KMS-11 (cell line): ENCODE results near the gene THOP1.

Experiments used
- H2AFZ ChIP-seq: fragments of 200-600 bp; sonication (generic); 2 replicates; pipeline ENCODE4 v1.6.1; 2016; ENCODE audit warnings: antibody characterized with exemption, mixed run types, low read depth
- H3K27ac ChIP-seq: fragments of 200-600 bp; sonication (generic); 2 replicates; pipeline ENCODE4 v1.6.1; 2016; ENCODE audit warnings: mild to moderate bottlenecking, mixed run types
- H3K27me3 ChIP-seq: fragments of 200-600 bp; sonication (generic); 2 replicates; pipeline ENCODE4 v1.6.1; 2017; ENCODE audit warnings: mild to moderate bottlenecking, low read depth, mixed run types, moderate library complexity; ENCODE audit not compliant: insufficient read depth
- H3K36me3 ChIP-seq: fragments of 200-600 bp; sonication (generic); 2 replicates; pipeline ENCODE4 v1.6.1; 2017; ENCODE audit warnings: mild to moderate bottlenecking, mixed run types; ENCODE audit not compliant: insufficient read depth
- H3K4me1 ChIP-seq: fragments of 200-600 bp; sonication (generic); 2 replicates; pipeline ENCODE4 v1.6.1; 2016; ENCODE audit warnings: mild to moderate bottlenecking, low read depth, mixed run types; ENCODE audit not compliant: poor library complexity, severe bottlenecking
- H3K4me2 ChIP-seq: fragments of 200-600 bp; sonication (generic); 2 replicates; pipeline ENCODE4 v1.7.0; 2016; ENCODE audit warnings: mild to moderate bottlenecking, mixed run types
- H3K4me3 ChIP-seq: fragments of 200-600 bp; sonication (generic); IDR thresholded peaks from 2 replicates; pipeline ENCODE4 v1.6.1; 2017; ENCODE audit warnings: low read depth, low read length, mixed read lengths; ENCODE audit not compliant: insufficient read depth
- H3K79me2 ChIP-seq: fragments of 200-600 bp; sonication (generic); 2 replicates; pipeline ENCODE4 v1.6.1; 2016; ENCODE audit warnings: low read depth, mixed run types; ENCODE audit not compliant: insufficient read depth
- H3K9ac ChIP-seq: fragments of 200-600 bp; sonication (generic); 2 replicates; pipeline ENCODE4 v1.6.1; 2016; ENCODE audit warnings: mild to moderate bottlenecking, mixed run types
- H4K20me1 ChIP-seq: fragments of 200-600 bp; sonication (generic); 2 replicates; pipeline ENCODE4 v1.6.1; 2016; ENCODE audit warnings: mild to moderate bottlenecking, mixed run types; ENCODE audit not compliant: insufficient read depth
- TF ChIP-seq, protein P1 (sequence below): fragments of 200-600 bp; sonication (generic); conservative IDR thresholded peaks from 2 replicates; pipeline ENCODE4 v1.6.1; 2017; ENCODE audit warnings: low read depth, mild to moderate bottlenecking, antibody characterized with exemption, low read length, moderate library complexity, mixed read lengths

Gene THOP1

DNA sequence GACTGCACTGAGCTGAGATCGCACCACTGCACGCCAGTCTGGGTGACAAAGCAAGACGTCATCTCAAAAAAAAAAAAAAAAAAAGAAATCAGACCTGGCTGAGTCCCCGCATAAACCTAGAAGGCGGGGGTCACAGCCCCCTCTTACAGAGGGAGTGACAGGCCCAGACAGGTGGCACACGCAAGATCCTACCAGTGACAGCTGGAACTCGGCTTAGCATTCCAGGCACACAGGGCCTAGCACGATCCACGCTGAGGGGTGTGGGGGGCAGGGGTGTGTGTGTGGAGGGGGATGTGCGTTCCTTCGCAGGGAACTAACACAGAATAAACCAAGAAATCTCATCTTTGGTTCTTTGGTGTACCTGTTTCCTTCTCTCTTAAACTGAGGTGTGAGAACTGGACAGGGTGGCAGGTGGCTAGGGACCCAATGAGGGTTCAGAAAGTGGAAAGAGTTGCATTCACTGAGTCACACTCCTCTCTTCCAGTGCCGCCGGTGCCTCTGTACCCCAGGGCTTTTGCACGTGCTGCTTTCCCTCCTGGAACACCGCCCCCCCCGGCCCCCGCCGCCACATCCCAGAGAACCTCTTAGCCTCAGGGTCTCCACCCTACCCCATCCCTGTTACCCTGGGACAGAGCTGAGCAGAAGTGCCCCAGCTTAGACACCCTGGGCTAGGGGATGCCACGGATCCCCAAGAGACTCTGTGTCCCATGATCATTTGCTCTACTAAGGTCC lies 7.2 kb upstream of the THOP1 start:
- TF ChIP-seq, protein P1, sequence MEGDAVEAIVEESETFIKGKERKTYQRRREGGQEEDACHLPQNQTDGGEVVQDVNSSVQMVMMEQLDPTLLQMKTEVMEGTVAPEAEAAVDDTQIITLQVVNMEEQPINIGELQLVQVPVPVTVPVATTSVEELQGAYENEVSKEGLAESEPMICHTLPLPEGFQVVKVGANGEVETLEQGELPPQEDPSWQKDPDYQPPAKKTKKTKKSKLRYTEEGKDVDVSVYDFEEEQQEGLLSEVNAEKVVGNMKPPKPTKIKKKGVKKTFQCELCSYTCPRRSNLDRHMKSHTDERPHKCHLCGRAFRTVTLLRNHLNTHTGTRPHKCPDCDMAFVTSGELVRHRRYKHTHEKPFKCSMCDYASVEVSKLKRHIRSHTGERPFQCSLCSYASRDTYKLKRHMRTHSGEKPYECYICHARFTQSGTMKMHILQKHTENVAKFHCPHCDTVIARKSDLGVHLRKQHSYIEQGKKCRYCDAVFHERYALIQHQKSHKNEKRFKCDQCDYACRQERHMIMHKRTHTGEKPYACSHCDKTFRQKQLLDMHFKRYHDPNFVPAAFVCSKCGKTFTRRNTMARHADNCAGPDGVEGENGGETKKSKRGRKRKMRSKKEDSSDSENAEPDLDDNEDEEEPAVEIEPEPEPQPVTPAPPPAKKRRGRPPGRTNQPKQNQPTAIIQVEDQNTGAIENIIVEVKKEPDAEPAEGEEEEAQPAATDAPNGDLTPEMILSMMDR, result no peak
- no peak overlapping the region for H3K9ac ChIP-seq

DNA sequence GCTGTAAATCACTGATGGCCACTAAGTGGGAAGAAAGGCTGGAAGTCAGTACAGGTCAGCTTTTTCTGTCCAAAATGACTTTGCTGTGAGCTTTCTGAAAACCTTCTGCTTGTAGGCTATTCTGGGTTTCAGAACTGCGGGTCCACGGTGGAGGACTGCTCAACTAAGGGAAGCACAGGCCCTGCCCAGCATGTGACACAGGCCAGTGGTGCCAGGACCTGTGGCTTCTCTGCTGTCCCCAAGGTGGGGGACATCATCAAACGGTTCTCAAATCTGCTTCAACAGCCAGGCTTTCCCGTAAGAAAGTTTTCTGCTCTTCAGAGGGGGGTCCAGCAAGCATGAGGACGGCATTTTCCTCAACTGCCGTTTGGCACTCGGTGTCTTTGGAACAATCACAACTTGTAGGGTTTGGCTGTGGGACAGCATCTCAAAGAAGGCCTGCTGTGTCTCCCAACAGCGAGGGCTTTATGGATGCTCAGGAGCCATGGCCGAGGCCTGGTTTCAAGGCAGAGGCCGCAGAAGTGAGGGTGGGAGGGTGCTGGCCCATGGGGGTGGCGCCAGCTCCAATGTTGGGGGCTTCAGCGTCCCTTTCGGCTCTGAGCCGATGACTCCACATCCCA lies 6.1 kb upstream of the THOP1 start:
- Histone ChIP-seq H3K4me2 (no peak overlapping the region), H3K9ac (no peak overlapping the region)

More for the DNA sequence above, 7.2 kb upstream of the THOP1 start:
- no peaks in the 10 kb centered on the region for H3K27me3 ChIP-seq
- H3K4me1 ChIP-seq, result peaks cover 10% of the 10 kb centered on the region
- peaks cover 4% of the 10 kb centered on the region; the same call in 1 of the 2 replicates for H4K20me1 ChIP-seq
- H3K79me2 ChIP-seq, result peaks cover 94% of the 10 kb centered on the region
- no peaks in the 10 kb centered on the region for H3K36me3 ChIP-seq
- H3K4me3 ChIP-seq, result no peak overlapping the region
- no peak overlapping the region for H3K4me2 ChIP-seq
- no peak overlapping the region for H3K27ac ChIP-seq
- no peak overlapping the region for H2AFZ ChIP-seq

DNA sequence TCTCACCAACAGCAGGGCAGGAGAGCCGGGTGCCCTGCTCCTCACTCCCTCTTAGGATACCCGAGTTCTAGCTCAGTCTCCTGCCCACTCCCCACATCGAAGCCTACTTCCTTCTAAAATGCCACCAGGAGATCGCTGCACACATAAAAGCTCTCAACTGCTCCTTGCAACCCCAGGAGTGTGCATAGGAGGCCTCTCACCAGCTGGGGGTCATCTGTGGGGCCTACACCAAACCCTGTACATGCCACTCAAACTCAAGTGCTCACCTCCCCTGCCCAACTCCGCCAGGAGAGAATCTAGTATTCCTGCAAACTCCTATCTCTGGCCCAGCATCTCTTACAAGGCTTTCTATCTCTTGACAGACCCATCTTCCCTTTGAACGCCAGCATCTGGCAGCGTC lies 5.0 kb upstream of the THOP1 start:
- H3K27ac ChIP-seq, result no peak overlapping the region
- H3K36me3 ChIP-seq, result no peaks in the 10 kb centered on the region
- no peak overlapping the region for H3K4me3 ChIP-seq
- H4K20me1 ChIP-seq, result peaks cover 4% of the 10 kb centered on the region; the same call in 1 of the 2 replicates
- no peak overlapping the region for H3K4me2 ChIP-seq
- no peak overlapping the region for H2AFZ ChIP-seq
- peaks cover 24% of the 10 kb centered on the region for H3K4me1 ChIP-seq
- H3K27me3 ChIP-seq, result no peaks in the 10 kb centered on the region
- TF ChIP-seq, protein P1, result no peak
- H3K9ac ChIP-seq, result no peak overlapping the region
- peaks cover 78% of the 10 kb centered on the region for H3K79me2 ChIP-seq

More for the DNA sequence above, 6.1 kb upstream of the THOP1 start:
- TF ChIP-seq, protein P1, result no peak
- peaks cover 89% of the 10 kb centered on the region for H3K79me2 ChIP-seq
- no peak overlapping the region for H3K27ac ChIP-seq
- H4K20me1 ChIP-seq, result peaks cover 4% of the 10 kb centered on the region; the same call in 1 of the 2 replicates
- H3K4me3 ChIP-seq, result no peak overlapping the region
- H3K4me1 ChIP-seq, result peaks cover 16% of the 10 kb centered on the region
- no peaks in the 10 kb centered on the region for H3K27me3 ChIP-seq
- H2AFZ ChIP-seq, result no peak overlapping the region
- H3K36me3 ChIP-seq, result no peaks in the 10 kb centered on the region

DNA sequence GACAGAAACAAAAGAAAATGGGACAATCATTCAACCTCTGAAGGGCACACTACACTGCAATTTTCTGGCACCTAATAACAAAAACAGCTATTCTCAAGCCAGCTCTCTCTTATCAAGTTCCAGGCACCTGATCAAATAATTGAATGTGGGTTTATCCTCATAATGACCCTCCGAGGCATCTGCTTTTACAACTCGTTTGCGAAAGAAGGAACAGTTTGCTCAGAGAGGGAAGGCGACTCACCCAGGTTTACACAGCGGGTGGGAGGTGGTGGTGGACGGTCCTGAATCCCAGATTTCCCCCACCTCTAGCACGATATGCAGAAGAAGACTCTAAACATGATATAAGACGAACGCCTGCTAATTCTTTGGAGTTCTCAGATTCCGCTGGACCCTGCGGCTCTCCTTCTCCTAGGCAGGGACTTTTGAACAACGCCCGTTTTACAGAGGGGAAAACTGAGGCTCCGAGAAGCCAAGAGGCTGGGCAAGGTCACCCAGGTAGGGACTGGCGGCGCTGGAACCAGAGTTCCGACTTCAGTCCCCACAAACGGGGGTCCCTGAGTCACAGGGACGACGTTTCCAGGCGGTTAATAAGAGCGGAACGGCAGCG lies 2.9 kb upstream of the THOP1 start:
- Histone ChIP-seq H3K4me2 (peak overlapping the region; percentile 54), H3K27ac (peak overlapping the region; percentile 59), H3K36me3 (no peaks in the 10 kb centered on the region), H3K4me1 (peaks cover 28% of the 10 kb centered on the region), H3K27me3 (no peaks in the 10 kb centered on the region), H3K9ac (peak overlapping the region; percentile 91), H3K79me2 (peaks cover 77% of the 10 kb centered on the region), H3K4me3 (peak overlapping the region; percentile 53), H2AFZ (peak overlapping the region; percentile 62), H4K20me1 (peaks cover 4% of the 10 kb centered on the region; the same call in 1 of the 2 replicates)
- TF ChIP-seq, protein P1, result no peak
